Lung microvascular endothelial cell (primary cell): ENCODE results near the gene PCSK4. TPM values are rescaled to one million over a fixed set of nuclear protein-coding genes. Genes with fewer than 3 reads are reported as not detected.
A peak's percentile ranks its signal among the peaks of the same experiment; 100 is the strongest.

ENCODE experiments used
- DNase-seq, 2 donors: peaks; one replicate each; pipeline versions ENCODE4 v3.0.0 to v3.0.0-alpha.2; 2010; ENCODE audit warnings: low read depth in 2 of 2
- total RNA-seq: library from RNA; depleted of rRNA; stranded (reverse); fragments of >200 nt; gene quantifications from 2 replicates; pipeline ENCODE4 v1.2.1, GENCODE V29; 2014

Gene PCSK4
- total RNA-seq, 1 donor from 2014 or later: 0.60 TPM

DNA sequence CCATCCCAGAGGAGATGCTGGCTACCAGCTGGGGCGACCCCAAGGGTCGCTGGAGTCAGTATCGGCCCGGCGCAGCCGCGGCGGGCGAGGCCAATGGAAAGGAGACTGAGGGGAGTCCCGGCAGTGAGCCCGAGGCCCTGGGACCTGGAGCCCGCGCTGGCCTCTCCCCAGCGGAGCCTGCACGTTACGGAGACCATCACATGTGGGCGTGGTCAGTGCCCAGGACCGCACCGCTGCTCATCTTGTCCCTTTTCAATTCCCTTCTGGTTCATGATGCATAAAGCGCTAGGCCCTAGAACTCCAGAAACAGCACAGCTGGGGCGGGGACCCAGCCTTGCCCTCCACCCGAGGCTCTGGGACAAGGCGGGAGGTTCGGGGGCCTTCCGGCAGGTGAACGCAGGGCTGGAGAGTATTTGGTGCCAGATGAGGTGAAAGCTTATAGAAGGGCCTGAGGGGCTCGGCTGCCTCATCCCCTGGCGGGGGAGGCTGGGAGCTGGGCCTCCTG, 19.1 kb downstream of the PCSK4 start:
- no peak for DNase-seq

GRCh38 chr19:1470305-1471009, 19.7 kb downstream of the PCSK4 start:
- DNase-seq: no peak

DNA sequence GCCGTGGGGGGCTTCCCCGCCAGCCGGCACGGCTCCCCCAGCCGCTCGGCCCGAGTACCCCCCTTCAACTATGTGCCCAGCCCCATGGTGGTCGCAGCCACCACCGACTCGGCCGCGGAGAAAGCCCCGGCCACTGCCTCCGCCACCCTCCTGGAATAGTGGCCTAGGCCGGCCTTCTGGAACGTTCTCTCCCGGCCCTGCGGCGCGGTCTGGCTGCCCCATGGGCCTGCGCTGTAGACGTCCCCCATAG, 20.2 kb downstream of the PCSK4 start:
- no peak for DNase-seq

GRCh38 chr19:1469255-1470054, 20.7 kb downstream of the PCSK4 start:
- no peak for DNase-seq

DNA sequence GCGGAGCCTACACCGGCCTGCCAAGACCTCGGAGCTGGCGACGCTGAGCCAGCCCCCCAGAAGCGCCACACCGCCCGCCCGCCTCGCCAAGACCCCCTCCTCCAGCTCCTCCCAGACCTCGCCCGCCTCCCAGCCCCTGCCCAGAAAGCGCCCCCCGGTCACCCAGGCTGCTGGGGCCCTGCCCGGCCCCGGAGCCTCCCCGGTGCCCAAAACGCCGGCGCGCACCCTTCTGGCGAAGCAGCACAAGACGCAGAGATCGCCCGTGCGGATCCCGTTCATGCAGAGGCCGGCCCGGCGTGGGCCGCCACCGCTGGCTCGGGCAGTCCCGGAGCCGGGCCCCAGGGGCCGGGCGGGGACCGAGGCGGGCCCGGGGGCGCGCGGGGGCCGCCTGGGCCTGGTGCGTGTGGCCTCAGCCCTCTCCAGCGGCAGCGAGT, 21.3 kb downstream of the PCSK4 start:
- DNase-seq: no peak

GRCh38 chr19:1468274-1468820, 21.8 kb downstream of the PCSK4 start:
- no peak for DNase-seq

- DNase-seq: no peak
Measured at GRCh38 chr19:1467490-1468273, 22.5 kb downstream of the PCSK4 start.

DNA sequence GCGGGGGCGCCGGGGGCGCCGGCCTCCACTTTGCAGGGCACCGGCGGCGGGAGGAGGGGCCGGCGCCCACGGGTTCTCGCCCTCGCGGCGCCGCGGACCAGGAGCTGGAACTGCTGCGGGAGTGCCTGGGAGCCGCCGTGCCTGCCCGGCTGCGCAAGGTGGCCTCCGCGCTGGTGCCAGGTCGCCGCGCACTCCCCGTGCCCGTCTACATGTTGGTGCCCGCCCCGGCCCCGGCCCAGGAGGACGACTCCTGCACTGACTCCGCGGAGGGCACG, 23.0 kb downstream of the PCSK4 start:
- DNase-seq: no peak

GRCh38 chr19:1466461-1467214, 23.5 kb downstream of the PCSK4 start:
- DNase-seq: no peak

- no peak for DNase-seq
Measured at GRCh38 chr19:1466018-1466460, 24.1 kb downstream of the PCSK4 start.

GRCh38 chr19:1465191-1466016, 24.7 kb downstream of the PCSK4 start:
- DNase-seq: peak; percentile 69 to 78

- DNase-seq: no peak
Measured at GRCh38 chr19:1461862-1462261, 28.3 kb downstream of the PCSK4 start.

DNA sequence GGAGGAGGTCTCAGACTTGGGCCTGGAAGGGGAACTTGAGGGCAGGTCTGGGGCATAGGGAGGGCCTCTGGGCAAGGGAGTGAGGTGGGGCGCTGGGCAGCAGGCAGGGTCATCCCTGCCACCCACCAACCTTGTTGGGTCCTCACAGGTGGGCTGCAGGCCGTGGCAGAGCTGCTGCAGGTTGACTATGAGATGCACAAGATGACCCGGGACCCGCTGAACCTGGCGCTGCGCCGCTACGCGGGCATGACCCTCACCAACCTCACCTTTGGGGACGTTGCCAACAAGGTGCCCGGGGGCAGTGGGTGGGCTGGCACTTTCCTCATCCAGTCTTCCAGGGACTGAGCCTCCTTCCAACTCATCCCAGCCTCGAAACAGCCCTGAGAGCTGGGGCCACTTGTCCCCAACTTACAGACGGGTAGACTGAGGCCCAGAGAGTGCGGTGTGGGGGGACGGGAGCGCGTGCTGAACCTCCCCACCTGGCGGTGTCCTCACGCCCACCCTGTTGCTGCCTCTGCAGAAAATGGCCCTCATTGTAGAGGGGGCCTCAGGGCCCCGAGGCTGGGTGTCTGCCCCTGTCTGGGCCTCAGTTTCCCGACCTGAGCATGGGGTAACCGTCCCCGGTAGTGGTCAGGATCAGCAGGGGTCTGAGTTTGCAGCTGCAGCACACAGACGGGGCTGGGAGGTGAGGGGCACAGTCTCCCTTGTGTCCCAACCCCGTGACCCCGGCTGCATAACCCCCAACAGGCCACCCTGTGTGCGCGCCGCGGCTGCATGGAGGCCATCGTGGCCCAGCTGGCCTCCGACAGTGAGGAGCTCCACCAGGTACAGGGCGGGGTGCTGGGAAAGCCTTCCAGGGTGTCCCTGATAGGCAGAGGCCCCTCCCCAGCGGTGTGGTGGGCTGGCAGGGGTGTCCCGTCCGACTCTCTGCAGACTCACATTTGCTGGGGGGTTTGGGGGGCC, 29.8 kb downstream of the PCSK4 start:
- DNase-seq: no peak

GRCh38 chr19:1459479-1459878, 30.7 kb downstream of the PCSK4 start:
- DNase-seq: no peak

- no peak for DNase-seq
Measured at GRCh38 chr19:1457892-1458291, 32.3 kb downstream of the PCSK4 start.

DNA sequence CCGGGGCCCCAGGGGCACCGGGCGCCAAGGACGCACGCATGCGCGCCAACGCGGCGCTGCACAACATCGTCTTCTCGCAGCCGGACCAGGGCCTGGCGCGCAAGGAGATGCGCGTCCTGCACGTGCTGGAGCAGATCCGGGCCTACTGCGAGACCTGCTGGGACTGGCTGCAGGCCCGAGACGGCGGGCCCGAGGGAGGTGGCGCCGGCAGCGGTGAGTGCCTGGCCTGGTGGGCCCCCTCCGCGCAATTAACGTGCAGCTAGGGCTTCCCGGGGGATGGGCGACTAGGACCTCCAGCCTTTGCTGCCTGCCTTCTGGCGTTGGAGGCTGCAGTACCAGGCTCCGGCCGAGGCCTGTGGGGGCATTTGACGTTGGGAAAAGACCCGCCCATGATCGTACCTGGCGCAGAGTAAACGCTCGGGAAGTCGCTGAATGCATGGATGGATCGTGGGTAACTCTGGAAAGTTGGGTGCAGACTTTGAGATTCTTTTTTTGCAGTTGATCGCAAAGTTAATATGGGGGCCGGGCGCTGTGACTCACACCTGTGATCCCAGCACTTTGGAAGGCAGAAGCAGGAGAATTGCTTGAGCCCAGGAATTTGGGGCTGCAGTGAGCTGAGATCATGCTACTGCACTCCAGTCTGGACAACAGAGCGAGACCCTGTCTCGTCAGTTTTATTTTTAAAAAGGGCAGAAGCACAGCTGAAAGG, 33.0 kb downstream of the PCSK4 start:
- no peak for DNase-seq

DNA sequence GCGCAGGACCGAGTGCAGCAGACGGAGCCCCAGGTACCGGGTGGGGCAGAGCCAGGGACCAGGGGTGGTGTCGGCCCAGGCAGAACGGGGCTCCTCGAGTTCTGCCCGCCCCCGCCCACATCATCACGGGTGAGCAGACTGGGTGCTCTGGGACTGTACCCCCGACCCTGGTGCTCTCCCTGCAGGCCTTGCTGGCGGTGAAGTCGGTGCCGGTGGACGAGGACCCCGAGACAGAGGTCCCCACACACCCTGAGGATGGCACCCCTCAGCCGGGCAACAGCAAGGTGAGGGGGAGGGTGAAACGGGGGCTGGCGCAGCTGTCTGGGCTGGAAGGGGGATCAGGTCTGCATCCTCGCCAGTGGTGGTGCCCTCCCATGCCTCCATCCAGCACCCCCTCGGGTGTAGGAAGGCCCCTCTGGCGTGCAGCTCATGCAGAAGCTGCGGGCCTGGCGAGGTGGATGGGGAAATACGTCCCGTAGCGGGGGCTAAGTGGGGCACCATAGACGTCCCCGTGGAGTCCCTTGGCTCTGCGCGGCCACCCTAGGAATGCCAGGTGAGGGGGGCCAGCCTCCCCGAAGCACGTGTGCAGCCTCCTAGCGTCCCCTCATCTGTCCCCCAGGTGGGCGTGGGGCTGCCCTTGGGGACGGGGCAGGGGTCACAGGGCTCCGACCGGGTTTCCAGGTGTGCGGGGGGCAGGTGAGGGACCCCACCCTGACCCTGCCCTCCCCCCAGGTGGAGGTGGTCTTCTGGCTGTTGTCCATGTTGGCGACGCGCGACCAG, 33.8 kb downstream of the PCSK4 start:
- DNase-seq: no peak
